GM19328 (cell line): ENCODE data around the gene PLIN5.

Experiments used
- ATAC-seq: cut with Tn5 transposase; IDR thresholded peaks from one replicate; pipeline ENCODE4 v1.9.1; 2021; ENCODE audit warnings: mild to moderate bottlenecking, moderate library complexity; ENCODE audit not compliant: unreplicated experiment

The PLIN5 gene

DNA sequence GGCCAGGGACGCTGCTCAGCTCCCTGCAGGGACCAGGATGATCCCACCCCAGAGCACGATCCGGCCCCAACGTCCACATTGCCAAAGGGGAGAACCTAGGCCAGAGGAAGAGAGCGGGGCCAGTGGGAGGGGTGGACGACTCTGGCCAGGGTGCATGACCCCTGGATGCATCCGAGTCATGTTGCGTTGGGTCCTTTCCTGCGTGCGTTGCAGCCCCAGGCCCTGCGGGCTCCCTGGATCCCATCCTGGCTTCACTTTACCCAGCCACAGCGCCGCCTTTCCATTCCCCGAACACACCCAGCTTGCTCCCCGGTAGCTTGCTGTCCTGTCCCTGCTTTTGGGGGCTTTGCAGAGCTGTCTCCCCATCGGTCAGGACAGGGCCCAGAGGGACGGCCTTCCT lies 27.2 kb downstream of the PLIN5 start:
- ATAC-seq, result no peak

DNA sequence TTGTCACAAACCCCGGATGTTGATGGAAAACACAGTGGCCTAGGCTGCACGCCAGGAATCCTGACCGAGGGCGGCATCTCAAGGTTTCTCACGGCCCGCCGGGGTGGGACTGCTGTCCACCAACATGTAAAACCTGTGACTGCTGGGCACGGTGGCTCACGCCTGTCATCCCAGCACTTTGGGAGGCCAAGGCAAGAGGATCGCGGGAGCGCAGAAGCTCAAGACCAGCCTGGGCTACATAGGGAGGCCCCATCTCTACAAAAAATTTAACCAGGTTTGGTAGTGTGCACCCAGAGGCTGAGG lies 27.9 kb downstream of the PLIN5 start:
- no peak for ATAC-seq

GRCh38 chr19:4506449-4507149 lies 28.4 kb downstream of the PLIN5 start:
- ATAC-seq, result no peak

- no peak for ATAC-seq
These were observed 29.2 kb downstream of the PLIN5 start for GRCh38 chr19:4505570-4506448.

DNA sequence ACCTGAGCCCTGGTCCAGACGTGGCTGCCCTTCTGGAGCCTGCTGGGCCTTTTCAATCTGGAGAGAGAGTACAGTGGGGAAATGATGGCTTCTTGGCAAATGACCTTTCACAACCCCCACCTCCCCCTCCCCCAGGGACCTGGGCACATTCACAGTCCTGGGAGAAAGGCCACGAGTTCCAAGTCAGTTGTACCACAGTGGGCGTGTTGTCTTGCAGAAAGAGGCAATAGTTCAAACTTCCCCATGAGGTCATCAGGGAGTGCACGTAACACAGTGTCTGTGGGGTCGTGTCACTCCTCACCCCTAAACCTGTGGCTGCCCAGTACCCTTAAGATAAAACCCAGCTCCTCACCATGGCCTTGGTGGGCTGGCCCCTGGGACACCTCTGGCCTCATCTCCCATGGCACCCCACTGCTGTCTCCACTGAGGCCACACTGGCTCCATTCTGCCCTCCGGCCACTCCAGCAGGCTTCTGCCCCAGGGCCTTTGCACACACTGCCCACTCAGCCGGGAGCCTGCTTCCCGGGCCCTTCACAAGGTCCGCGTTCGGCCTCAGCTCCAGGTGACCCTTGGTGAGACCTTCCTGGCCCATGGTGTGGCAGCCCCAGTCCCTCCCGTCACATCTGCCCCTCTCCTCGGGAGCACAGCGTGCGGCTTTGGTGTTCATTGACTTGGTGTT lies 30.0 kb downstream of the PLIN5 start:
- ATAC-seq, result no peak

GRCh38 chr19:4504297-4504701 lies 30.7 kb downstream of the PLIN5 start:
- no peak for ATAC-seq

- ATAC-seq, result no peak
These were observed 31.2 kb downstream of the PLIN5 start for GRCh38 chr19:4503825-4504170.

DNA sequence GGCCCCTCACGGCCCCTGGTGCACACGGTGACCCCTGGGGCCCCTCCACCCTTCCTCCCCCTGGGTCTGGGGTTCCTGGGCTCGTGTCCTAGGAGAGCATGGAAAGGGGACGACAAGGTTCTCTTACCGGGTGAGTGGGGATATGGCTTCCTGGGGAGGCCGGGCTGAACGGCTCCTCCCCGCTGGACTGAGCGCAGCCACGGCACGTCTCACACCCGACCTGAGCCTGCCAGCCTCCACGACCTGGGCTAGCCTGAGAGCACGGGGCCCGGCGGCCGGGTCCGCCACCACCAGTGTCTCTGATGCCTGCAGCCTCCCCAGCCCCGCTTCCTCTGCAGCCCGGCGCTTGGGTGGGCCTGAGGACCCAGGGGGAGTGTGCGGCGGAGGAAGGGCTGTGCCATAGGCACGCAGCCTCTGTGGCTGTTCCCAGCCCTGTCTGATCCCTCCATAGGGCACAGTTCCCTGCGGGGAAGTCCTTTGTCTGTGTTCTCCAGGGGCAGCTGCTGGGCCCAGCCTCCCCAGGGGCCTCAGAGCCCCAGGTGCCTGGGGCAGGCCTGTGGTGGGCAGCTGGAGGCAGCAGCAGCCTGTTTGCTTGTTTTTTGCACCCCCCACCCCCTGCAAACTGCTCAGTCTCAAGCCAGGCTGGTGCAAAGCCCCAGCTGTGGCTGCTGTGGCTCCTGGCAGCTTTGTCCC lies 31.7 kb downstream of the PLIN5 start:
- ATAC-seq, result no peak

GRCh38 chr19:4502282-4503131 lies 32.5 kb downstream of the PLIN5 start:
- no peak for ATAC-seq

DNA sequence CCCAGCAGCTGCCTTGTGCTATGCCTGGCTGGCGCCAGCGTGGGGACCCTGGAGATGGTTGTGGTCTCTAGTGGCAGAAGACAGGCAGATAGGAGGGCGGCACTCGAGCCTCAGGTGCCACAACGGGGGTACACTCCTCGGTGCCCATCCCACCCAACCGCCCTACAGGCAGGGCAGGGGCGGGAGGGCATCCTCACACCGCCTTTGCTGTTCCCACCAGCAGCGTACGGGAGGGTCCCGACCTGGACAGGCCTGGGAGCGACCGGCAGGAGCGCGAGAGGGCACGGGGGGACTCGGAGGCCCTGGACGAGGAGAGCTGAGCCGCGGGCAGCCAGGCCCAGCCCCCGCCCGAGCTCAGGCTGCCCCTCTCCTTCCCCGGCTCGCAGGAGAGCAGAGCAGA lies 33.3 kb downstream of the PLIN5 start:
- no peak for ATAC-seq

DNA sequence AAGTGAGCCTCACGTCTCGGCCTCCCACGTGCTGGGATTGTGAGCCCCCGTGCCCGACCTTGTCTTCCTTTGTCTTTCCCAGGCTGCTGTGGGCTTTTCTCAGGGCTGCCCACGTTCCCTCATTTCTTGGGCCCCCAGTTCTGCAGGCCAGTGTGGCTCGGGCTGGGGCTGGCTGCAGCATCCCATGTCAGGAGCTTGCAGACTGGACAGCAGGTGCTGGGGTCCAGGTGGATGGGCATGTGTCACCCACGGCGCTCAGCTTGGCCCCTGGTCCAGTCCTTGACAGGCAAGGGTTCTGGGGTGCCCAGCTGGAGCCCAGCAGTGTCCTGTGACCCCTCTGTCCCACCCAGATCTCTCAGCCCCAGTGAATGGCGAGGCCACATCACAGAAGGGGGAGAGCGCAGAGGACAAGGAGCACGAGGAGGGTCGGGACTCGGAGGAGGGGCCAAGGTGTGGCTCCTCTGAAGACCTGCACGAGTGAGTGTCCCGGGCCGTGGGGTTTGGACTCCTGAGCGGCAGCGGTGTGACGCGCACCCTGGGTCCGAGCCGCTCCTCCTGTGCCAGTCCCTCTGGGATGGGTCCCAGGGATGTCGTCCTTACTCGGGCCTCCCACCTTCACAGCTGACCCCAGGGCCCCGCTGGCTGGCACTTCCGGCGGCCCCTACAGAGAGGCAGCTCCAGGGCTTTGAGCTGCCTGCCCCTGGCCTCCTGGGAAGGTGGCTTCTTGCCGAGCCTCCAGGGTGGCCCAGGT lies 34.0 kb downstream of the PLIN5 start:
- ATAC-seq, result no peak

GRCh38 chr19:4499855-4500254 lies 35.2 kb downstream of the PLIN5 start:
- ATAC-seq, result no peak

- no peak for ATAC-seq
These were observed 35.7 kb downstream of the PLIN5 start for GRCh38 chr19:4499318-4499717.

DNA sequence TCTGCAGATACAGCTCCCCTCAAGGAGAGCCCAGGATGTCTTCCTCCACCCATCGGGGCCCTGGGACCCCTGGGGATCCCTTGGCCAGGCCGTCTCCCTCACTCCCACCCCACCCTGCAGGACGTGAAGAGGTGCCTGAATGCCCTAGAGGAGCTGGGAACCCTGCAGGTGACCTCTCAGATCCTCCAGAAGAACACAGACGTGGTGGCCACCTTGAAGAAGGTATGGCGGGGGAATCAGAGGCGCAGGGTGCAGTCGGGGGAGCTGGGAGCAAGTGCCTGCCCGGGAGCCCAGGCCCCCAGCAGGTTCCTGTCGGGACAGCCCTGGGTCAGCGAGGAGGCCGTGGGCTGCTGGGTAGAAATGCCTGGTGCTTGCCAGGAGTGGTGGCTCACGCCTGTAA lies 36.3 kb downstream of the PLIN5 start:
- ATAC-seq, result no peak

- no peak for ATAC-seq
These were observed 37.1 kb downstream of the PLIN5 start for GRCh38 chr19:4497770-4498389.

DNA sequence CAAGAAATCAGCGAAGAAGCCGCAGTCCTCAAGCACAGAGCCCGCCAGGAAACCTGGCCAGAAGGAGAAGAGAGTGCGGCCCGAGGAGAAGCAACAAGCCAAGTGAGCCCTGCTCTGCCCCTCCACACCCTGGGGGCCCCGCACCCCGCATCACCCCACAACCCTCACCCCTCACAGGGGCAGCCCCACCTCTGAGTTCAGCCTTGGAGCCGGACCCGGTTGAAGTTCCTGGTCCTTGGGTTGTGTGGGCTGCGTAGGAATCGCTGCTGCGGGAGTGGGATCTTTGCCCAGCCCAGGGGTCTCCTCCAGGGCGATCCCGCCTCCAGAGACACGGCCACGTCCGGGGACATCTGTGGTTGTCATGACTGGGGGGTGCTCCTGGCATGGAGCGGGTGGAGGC lies 38.7 kb downstream of the PLIN5 start:
- ATAC-seq, result no peak

DNA sequence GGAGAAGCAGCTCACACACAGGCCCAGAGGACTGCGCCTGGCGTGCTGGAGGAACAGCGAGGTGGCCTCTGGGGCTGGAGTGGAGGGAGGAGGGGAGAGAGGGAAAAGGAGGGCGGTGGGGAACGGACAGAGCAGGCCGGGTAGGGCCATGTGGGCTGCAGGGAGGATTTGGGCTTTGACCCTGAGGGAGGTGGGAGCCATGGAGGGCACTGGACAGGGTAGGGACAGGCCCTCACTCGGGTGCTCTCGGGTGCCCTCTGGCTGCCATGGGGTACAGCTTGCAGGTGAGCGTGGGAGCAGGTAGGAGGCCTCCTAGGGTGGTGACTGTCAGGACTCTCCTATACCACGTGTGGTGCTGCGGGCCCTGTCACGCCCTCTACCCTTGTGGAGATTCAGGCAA lies 39.6 kb downstream of the PLIN5 start:
- no peak for ATAC-seq

- no peak for ATAC-seq
These were observed 40.3 kb downstream of the PLIN5 start for GRCh38 chr19:4494691-4495064.

GRCh38 chr19:4493929-4494690 lies 40.9 kb downstream of the PLIN5 start:
- no peak for ATAC-seq
